Ovary (tissue), 3 donors: ENCODE measurements around the gene ERCC3.

Experiments
- CTCF ChIP-seq, 3 donors: fragments of 450-650 bp in 2 of 3; fragments of 200-600 bp in 1 of 3; IDR thresholded peaks; one replicate each; pipeline versions ENCODE4 v1.5.1 to v1.8.0; 2016 to 2022; ENCODE audit warnings: antibody characterized with exemption in 3 of 3, mild to moderate bottlenecking in 1 of 3
- POLR2A ChIP-seq: fragments of 450-650 bp; IDR thresholded peaks from one replicate; pipeline ENCODE4 v1.6.1; 2017; ENCODE audit warnings: antibody characterized with exemption, mild to moderate bottlenecking, moderate library complexity
- donor health status: DM: no; HTN: no; CAD: no.

- TF ChIP-seq CTCF (IDR thresholded peaks at IDR 0.05) (no peak), POLR2A (no peak)
These were observed at the start of gene ERCC3 for GRCh38 chr2:127293748-127294562.
